Common myeloid progenitor, CD34-positive (primary cell): ENCODE measurements around the gene SH3TC1.

ENCODE experiments used
- CTCF ChIA-PET: fragments of 350-600 bp; sonication (Branson Sonifier 250); formaldehyde crosslinking; loops from one replicate; lab custom pipeline; 2021; ENCODE audit warnings: antibody characterized with exemption; lab: Charles Lee
- POLR2A ChIA-PET: fragments of 350-600 bp; sonication (Branson Sonifier 250); formaldehyde crosslinking; loops from one replicate; lab custom pipeline; 2021; ENCODE audit warnings: antibody characterized with exemption; lab: Charles Lee
- DNase-seq, 3 donors: peaks; one replicate each; pipeline versions ENCODE4 v3.0.0 to v3.0.0-alpha.2; 2013
- H3K27ac ChIP-seq, 2 experiments: 1 replicate in 1 of 2; 2 replicates in 1 of 2; pipeline ENCODE4 v1.7.0; 2013; ENCODE audit warnings: inconsistent platforms in 2 of 2, low read length in 2 of 2, mild to moderate bottlenecking in 2 of 2, low read depth in 1 of 2, moderate library complexity in 1 of 2; ENCODE audit not compliant: severe bottlenecking in 2 of 2, insufficient read depth in 1 of 2, poor library complexity in 1 of 2
- H3K27me3 ChIP-seq, 5 experiments: replicated peaks in 2 of 5; 1 replicate in 3 of 5; 2 replicates in 2 of 5; pipeline versions ENCODE4 v1.6.1 to v1.7.0; 2013; ENCODE audit warnings: low read length in 4 of 5, mild to moderate bottlenecking in 2 of 5, moderate library complexity in 2 of 5, inconsistent platforms in 1 of 5; ENCODE audit not compliant: insufficient read depth in 5 of 5, control insufficient read depth in 4 of 5
- H3K36me3 ChIP-seq, 4 experiments: 1 replicate in 2 of 4; 2 replicates in 2 of 4; pipeline versions ENCODE4 v1.6.1 to v1.7.0; 2013; ENCODE audit warnings: low read length in 3 of 4, control low read depth in 1 of 4, mild to moderate bottlenecking in 1 of 4; ENCODE audit not compliant: control insufficient read depth in 4 of 4, insufficient read depth in 4 of 4
- H3K4me1 ChIP-seq, 4 experiments: 1 replicate in 3 of 4; 2 replicates in 1 of 4; pipeline versions ENCODE4 v1.6.1 to v1.7.1; 2013; ENCODE audit warnings: low read length in 3 of 4, mild to moderate bottlenecking in 3 of 4, control low read depth in 1 of 4, inconsistent platforms in 1 of 4, moderate library complexity in 1 of 4; ENCODE audit not compliant: control insufficient read depth in 4 of 4, insufficient read depth in 4 of 4; ENCODE audit errors: control extremely low read depth in 1 of 4
- H3K4me3 ChIP-seq, 7 experiments: 1 replicate in 4 of 7; 2 replicates in 3 of 7; pipeline versions ENCODE4 v1.5.1 to v1.7.0; 2013; ENCODE audit warnings: mild to moderate bottlenecking in 7 of 7, low read length in 6 of 7, moderate library complexity in 6 of 7, inconsistent platforms in 2 of 7, low read depth in 2 of 7, control low read depth in 1 of 7; ENCODE audit not compliant: insufficient read depth in 4 of 7, control insufficient read depth in 1 of 7; ENCODE audit errors: extremely low read depth in 1 of 7
- H3K9me3 ChIP-seq, 5 experiments: 1 replicate in 4 of 5; 2 replicates in 1 of 5; pipeline versions ENCODE4 v1.6.1 to v1.7.1; 2013; ENCODE audit warnings: low read length in 4 of 5, mild to moderate bottlenecking in 2 of 5, inconsistent platforms in 1 of 5, low read depth in 1 of 5, moderate library complexity in 1 of 5; ENCODE audit not compliant: control insufficient read depth in 4 of 5, insufficient read depth in 2 of 5; ENCODE audit errors: control extremely low read depth in 1 of 5
- WGBS: methylation state at CpG from one replicate; pipeline ENCODE4 v1.1.5; 2013; ENCODE audit not compliant: insufficient coverage; 5-methylcytosine and 5-hydroxymethylcytosine counted together

SH3TC1 gene

GRCh38 chr4:8163436-8164193 is 35.5 kb upstream of the SH3TC1 start:
- Histone ChIP-seq H3K36me3 (no peaks in the 10 kb centered on the region), H3K27ac (no peak overlapping the region), H3K4me3 (no peak overlapping the region), H3K27me3 (peaks cover 0 to 17% (median 10%) of the 10 kb centered on the region in 5 experiments), H3K4me1 (peaks cover 0 to 14% (median 10%) of the 10 kb centered on the region in 4 experiments), H3K9me3 (peaks cover 0 to 4% (median 4%) of the 10 kb centered on the region in 5 experiments)
- DNase-seq: no peak
- CTCF ChIA-PET: no interaction called here
- POLR2A ChIA-PET: no interaction called here
- 92% methylated on average over 19 of the region's 19 CpGs for WGBS

DNA sequence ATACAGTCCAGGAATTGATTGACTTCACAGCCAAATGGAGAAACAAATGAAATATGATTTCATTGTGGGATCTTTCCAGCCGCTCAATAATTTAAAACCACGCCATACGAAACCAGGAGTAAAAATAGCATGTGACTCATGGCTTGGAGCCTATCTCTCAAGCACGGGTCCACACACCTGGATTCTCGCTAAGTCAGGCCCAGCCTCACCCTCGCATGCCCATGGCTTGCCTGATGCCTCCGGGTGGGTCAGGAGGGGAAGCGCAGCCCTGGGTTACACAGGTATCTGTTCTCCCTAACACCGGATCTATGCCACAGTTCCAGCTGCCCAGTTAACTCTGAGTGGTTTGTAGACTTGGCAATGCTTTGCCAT is 34.9 kb upstream of the SH3TC1 start:
- Histone ChIP-seq H3K4me1 (peaks cover 0 to 11% (median 7%) of the 10 kb centered on the region in 4 experiments), H3K36me3 (no peaks in the 10 kb centered on the region), H3K27ac (no peak overlapping the region), H3K9me3 (peaks cover 0 to 10% (median 4%) of the 10 kb centered on the region in 5 experiments), H3K4me3 (no peak overlapping the region), H3K27me3 (peaks cover 0 to 17% (median 10%) of the 10 kb centered on the region in 5 experiments)
- DNase-seq: no peak
- CTCF ChIA-PET: no interaction called here
- POLR2A ChIA-PET: no interaction called here
- WGBS: 94% methylated on average over 7 of the region's 9 CpGs

- Histone ChIP-seq H3K4me1 (peaks cover 0 to 6% (median 2%) of the 10 kb centered on the region in 4 experiments), H3K4me3 (no peak overlapping the region), H3K27ac (no peak overlapping the region), H3K36me3 (no peaks in the 10 kb centered on the region), H3K9me3 (peaks cover 0 to 10% (median 4%) of the 10 kb centered on the region in 5 experiments), H3K27me3 (peaks cover 0 to 14% (median 8%) of the 10 kb centered on the region in 5 experiments)
- ChIA-PET CTCF (no interaction called here), POLR2A (no interaction called here)
- DNase-seq: no peak
- WGBS: 96% methylated on average over 10 of the region's 10 CpGs
Measured at GRCh38 chr4:8164687-8165086, 34.4 kb upstream of the SH3TC1 start.

- POLR2A ChIA-PET: no interaction called here
Measured at GRCh38 chr4:8165374-8165896, 33.7 kb upstream of the SH3TC1 start.

DNA sequence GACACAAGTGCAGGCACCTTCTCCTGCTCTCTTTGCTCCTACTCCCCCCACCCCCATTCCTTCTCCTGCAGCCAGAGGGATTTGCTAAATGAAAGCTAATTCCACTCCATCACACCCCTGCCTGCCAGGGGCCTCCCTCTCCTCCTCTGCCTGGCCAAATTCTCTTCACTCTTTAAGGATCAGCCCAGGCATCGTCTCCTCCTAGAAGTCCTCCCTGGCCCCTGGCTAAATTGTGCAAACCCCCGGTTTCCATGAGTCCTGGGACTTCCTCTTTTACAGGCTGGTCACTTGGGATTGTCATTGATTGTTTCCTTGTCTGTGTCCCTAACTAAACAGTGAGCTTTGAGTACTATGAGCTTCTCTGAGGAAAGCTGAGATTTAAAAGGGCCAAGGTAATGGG is 31.8 kb upstream of the SH3TC1 start:
- Histone ChIP-seq H3K9me3 (peaks cover 0 to 10% (median 4%) of the 10 kb centered on the region in 5 experiments), H3K27me3 (peaks cover 0 to 5% (median 0%) of the 10 kb centered on the region in 5 experiments), H3K4me3 (no peak overlapping the region), H3K27ac (no peak overlapping the region), H3K4me1 (peaks cover 0 to 16% (median 8%) of the 10 kb centered on the region in 4 experiments), H3K36me3 (no peaks in the 10 kb centered on the region)
- ChIA-PET POLR2A (no interaction called here), CTCF (interaction anchor here (0.9 to 1.7 kb wide), 3 partner anchors 9 to 235 kb away, joined by 3 to 9 read pairs (median 5); no protein-coding TSS in a partner anchor)
- DNase-seq: no peak
- WGBS: 24% methylated on average over 2 of the region's 2 CpGs

More at GRCh38 chr4:8165374-8165896, 33.7 kb upstream of the SH3TC1 start:
- CTCF ChIA-PET: interaction anchor here (1.3 kb wide), 1 partner anchor 62 kb away, joined by 3 read pairs; no protein-coding TSS in a partner anchor
- Histone ChIP-seq H3K4me1 (peaks cover 0 to 6% (median 2%) of the 10 kb centered on the region in 4 experiments), H3K27ac (no peak overlapping the region), H3K27me3 (peaks cover 0 to 9% (median 4%) of the 10 kb centered on the region in 5 experiments), H3K36me3 (no peaks in the 10 kb centered on the region), H3K4me3 (no peak overlapping the region), H3K9me3 (peaks cover 0 to 10% (median 4%) of the 10 kb centered on the region in 5 experiments)
- no peak for DNase-seq
- 92% methylated on average over 6 of the region's 6 CpGs for WGBS

DNA sequence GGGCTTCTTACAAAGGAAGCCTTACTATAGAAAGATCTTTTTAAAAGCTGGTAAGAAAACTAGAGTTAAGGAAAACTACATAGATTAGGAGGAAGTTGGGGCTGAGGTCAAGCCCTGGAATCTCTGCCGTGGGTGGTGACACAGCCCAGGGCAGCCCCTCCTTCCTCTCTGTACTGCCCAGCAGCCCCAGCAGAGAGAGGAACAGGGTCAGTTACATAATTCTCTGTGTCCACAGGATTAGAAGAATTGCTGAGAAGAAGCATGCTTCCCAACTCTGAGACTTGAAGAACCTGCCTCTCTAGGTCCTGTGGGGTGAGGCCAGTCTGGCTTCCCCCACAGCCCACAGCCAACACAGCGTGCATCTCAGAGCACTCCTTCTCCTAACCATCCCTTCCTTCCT is 31.3 kb upstream of the SH3TC1 start:
- DNase-seq: no peak
- POLR2A ChIA-PET: no interaction called here
- peaks cover 0 to 5% (median 0%) of the 10 kb centered on the region in 5 experiments for H3K27me3 ChIP-seq
- WGBS: 0% methylated on average over 1 of the region's 2 CpGs
- H3K9me3 ChIP-seq: peaks cover 0 to 10% (median 4%) of the 10 kb centered on the region in 5 experiments
- no peaks in the 10 kb centered on the region for H3K36me3 ChIP-seq
- CTCF ChIA-PET: interaction anchor here (0.9 to 1.7 kb wide), 3 partner anchors 9 to 235 kb away, joined by 3 to 9 read pairs (median 5); no protein-coding TSS in a partner anchor
- peaks cover 0 to 18% (median 8%) of the 10 kb centered on the region in 4 experiments for H3K4me1 ChIP-seq
- no peak overlapping the region for H3K27ac ChIP-seq
- no peak overlapping the region for H3K4me3 ChIP-seq
